RPMI7951 (cell line): ENCODE data around the gene ZNF420. TPM values are rescaled to one million over a fixed set of nuclear protein-coding genes. Genes with fewer than 3 reads are reported as not detected.
A peak's percentile ranks its signal among the peaks of the same experiment; 100 is the strongest.
"Not testable (repeated sequence)": the region's sequence is repeated elsewhere in the genome, so short reads cannot be mapped to it uniquely, and the experiment has no call there.

Source experiments
- DNase-seq: peaks from one replicate; pipeline ENCODE4 v3.0.0-alpha.2; 2012; ENCODE audit warnings: low read depth
- total RNA-seq: library from RNA; depleted of rRNA; stranded (reverse); fragments of >200 nt; shearing (Covaris generic); gene quantifications from 2 replicates; pipeline ENCODE4 v1.2.3, GENCODE V29; 2014; rRNA removed

ZNF420 gene
- 9.4 and 10.6 TPM in 2 replicates for total RNA-seq

GRCh38 chr19:37077934-37078716 lies at the start of gene ZNF420:
Gene ZNF420, plus strand, starts transcription at chr19:37078433. Its CDS starts 10,686 bp downstream, at chr19:37089119.
- DNase-seq: peak; percentile 95

GRCh38 chr19:37045140-37045539 lies 33.1 kb upstream of the ZNF420 start:
- DNase-seq: no peak

GRCh38 chr19:37055330-37055729 lies 22.9 kb upstream of the ZNF420 start:
- DNase-seq: no peak

- DNase-seq: no peak
These were observed 21.5 kb upstream of the ZNF420 start for GRCh38 chr19:37056776-37057175.

- DNase-seq: no peak
These were observed 19.1 kb upstream of the ZNF420 start for GRCh38 chr19:37059142-37059541.

GRCh38 chr19:37064886-37065285 lies 13.3 kb upstream of the ZNF420 start:
- peak; percentile 35 for DNase-seq

GRCh38 chr19:37074111-37074510 lies 4.1 kb upstream of the ZNF420 start:
- DNase-seq: no peak

GRCh38 chr19:37074819-37075362 lies 3.3 kb upstream of the ZNF420 start:
- DNase-seq: no peak

GRCh38 chr19:37076524-37076923 lies 1.7 kb upstream of the ZNF420 start:
- not testable (repeated sequence) for DNase-seq

GRCh38 chr19:37077501-37077933 lies 716 bp upstream of the ZNF420 start:
- DNase-seq: no peak

- DNase-seq: no peak
These were observed 442 bp downstream of the ZNF420 start for GRCh38 chr19:37078717-37079032.

- DNase-seq: no peak
These were observed 1.0 kb downstream of the ZNF420 start for GRCh38 chr19:37079238-37079637.

- DNase-seq: no peak
These were observed 4.1 kb downstream of the ZNF420 start for GRCh38 chr19:37082307-37082706.

- no peak for DNase-seq
These were observed 8.9 kb downstream of the ZNF420 start for GRCh38 chr19:37087110-37087509.

- no peak for DNase-seq
These were observed 17.6 kb downstream of the ZNF420 start for GRCh38 chr19:37095859-37096258.

- DNase-seq: no peak
These were observed 20.3 kb downstream of the ZNF420 start for GRCh38 chr19:37098570-37098969.

- DNase-seq: not testable (repeated sequence)
These were observed 25.9 kb downstream of the ZNF420 start for GRCh38 chr19:37104135-37104534.

- not testable (repeated sequence) for DNase-seq
These were observed 33.5 kb downstream of the ZNF420 start for GRCh38 chr19:37111753-37112152.

GRCh38 chr19:37114001-37114400 lies 35.8 kb downstream of the ZNF420 start:
- DNase-seq: no peak

GRCh38 chr19:37122093-37122492 lies 43.9 kb downstream of the ZNF420 start:
- DNase-seq: not testable (repeated sequence)

GRCh38 chr19:37127999-37128820 lies 50.0 kb downstream of the ZNF420 start:
- peak; percentile 11 for DNase-seq

GRCh38 chr19:37128821-37129177 lies 50.6 kb downstream of the ZNF420 start:
- DNase-seq: no peak

- no peak for DNase-seq
These were observed 57.9 kb downstream of the ZNF420 start for GRCh38 chr19:37136111-37136510.
